HuH-7.5 (cell line): ENCODE data around the gene OGFOD3.
"Not testable (repeated sequence)": the region's sequence is repeated elsewhere in the genome, so short reads cannot be mapped to it uniquely, and the experiment has no call there.

Experiments
- DNase-seq: peaks from one replicate; pipeline ENCODE4 v3.0.0; 2011; ENCODE audit warnings: low spot score

The OGFOD3 gene

DNA sequence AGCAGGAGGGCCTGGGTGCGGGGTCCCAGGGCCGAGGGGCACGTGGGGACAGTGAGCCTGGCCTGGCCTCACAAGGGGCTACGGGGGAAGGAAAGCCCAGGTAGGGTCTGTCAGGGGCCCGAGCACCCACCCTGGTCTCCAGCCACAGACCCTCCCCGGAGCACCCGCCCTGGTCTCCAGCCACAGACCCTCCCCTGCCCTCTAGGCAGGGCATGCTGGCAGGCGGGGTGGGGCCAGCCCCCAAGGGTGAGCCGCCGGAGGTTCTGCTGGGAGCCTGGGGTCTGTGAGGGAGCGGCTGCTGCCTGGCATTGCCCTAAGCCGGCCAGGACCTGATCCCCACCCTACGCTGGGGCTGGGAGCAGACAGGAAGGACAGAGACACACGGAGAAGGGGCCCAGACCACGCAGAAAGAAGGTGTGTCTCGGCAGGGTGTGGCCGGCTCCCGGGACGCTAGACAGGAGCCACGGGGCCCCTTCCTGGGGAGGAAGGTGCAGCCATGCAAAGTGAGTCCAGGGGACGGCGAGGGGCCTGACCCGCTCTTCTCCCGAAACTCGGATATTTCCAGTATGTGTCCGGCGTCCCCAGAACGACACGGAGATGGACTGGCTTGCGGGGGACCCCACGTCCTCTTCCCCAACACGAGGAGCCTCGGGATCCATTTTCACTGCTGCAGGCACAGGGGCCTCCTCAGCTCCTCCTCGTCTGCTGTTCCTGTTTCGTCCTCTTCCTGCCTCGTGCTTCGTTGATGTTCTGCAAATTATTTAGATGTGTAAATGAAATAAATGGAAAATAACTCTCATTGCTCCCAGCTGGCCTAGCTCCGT, 31.3 kb downstream of the OGFOD3 start:
- no peak for DNase-seq

DNA sequence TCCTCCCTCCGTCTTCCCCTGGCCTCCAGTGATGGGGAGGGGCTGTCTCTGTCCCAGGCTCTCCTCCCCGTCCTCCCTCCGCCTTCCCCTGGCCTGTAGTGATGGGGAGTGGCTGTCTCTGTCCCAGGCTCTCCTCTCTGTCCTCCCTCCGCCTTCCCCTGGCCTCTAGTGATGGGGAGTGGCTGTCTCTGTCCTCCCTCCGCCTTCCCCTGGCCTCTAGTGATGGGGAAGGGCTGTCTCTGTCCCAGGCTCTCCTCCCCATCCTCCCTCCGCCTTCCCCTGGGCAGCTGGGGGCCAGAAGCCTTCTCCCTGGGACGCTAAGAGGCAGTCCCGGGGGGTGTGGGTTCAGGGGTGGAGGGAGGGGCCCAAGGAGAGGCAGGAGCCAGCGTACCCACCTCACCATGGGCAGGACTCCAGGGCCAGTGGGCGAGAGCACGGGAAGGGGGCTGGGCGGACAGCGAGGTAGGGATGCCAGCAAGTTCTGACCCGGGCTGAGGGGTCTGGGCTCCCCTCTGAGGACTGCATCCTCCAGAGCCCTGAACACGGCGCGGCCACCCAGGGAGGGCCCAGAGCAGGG, 32.0 kb downstream of the OGFOD3 start:
- no peak for DNase-seq

DNA sequence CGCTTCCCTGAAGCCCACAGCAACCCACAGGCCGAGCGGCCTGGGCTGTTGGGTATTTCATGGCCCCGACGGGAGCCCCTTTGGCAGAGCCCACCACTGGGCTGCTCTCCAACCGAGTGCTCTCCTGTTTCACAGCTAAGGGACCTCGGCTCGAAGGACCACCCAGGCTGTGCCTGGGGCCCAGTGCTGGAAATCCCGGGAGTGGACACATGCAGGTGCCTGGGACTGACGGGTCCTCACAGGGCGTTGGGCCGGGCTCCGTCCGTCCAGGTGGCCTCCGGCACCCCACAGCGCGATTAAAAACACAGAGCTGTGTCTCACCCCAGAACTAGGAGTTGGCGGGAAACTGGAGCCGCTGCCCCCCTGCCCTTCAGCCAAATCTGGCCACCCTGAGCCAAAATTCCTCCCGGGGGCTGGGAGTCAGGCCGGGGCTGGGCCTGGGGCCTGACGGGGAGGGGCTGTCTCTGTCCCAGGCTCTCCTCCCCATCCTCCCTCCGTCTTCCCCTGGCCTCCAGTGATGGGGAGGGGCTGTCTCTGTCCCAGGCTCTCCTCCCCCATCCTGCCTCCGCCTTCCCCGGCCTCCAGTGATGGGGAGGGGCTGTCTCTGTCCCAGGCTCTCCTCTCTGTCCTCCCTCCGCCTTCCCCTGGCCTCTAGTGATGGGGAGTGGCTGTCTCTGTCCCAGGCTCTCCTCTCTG, 32.7 kb downstream of the OGFOD3 start:
- DNase-seq = no peak

DNA sequence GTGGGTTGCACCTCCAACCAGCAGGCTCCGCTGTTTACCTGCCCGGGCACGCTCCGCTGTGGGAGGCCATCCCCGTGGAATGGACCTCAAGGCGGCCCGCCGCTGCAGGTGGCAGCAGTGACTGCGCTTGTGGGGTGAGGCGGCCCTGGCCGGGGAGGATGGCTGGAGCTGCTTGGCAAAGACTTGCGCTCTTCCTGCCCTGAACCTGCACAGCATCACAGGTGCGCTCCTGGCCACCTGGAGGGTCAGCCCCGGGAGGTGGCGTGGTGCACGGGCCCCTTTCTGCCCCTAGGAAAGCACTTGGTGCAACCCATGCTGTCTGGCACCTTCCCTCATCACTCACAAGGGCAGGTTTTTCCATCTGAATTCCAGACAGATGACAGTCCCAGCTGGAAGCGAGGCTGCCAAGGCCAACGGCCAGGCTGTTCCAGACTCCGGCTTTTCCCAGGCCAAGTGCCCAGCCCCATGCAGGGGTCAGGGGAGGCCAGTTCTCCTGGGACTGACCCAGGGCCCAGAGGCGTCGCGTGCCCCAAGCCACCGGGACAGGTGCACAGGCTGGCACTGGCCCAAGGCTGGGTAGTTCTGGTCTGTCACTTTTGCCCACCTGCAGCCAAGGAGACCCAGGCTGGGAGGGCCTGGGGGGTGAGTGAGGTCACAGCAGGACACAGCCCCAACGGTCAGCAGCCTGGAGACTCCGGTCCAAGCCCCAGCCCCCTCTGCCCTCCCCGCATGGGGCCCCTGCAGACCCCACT, 33.5 kb downstream of the OGFOD3 start:
- peak; percentile 58 for DNase-seq

DNA sequence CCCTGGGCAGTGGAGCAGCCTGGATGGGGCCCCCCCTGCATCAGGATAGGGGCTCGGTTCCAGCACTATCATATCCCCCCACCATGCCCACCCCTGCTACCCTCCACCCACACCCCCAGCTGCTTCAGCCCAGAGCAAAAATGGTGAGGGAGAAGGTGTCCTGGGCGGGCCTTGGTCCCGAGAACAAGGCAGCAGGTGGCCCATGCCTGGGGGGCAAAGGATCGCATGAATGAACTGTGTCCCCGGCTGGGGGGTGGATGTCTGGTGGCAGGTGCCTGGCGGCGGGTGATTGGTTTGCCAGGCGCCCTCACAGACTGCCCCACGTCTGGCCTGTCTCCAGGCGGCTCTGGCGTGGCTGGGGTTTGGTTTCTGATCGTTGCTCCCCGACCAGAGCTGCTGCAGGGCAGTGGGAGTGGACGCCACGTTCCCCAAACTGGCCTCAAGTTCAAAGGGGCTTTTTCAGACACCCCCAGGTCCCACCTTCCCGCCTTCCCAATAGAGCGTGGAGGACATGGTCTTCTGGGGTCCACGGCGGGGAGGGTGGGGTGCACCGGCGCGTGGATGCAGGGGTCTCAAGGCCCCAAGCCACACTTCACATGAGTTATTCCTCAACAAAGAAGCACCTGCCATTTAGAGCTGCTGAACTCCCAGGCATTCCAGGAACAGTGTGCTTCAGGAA, 34.2 kb downstream of the OGFOD3 start:
- no peak for DNase-seq

- DNase-seq = no peak
These were observed 35.0 kb downstream of the OGFOD3 start for GRCh38 chr17:82383411-82383810.

GRCh38 chr17:82382933-82383255, 35.5 kb downstream of the OGFOD3 start:
- no peak for DNase-seq

DNA sequence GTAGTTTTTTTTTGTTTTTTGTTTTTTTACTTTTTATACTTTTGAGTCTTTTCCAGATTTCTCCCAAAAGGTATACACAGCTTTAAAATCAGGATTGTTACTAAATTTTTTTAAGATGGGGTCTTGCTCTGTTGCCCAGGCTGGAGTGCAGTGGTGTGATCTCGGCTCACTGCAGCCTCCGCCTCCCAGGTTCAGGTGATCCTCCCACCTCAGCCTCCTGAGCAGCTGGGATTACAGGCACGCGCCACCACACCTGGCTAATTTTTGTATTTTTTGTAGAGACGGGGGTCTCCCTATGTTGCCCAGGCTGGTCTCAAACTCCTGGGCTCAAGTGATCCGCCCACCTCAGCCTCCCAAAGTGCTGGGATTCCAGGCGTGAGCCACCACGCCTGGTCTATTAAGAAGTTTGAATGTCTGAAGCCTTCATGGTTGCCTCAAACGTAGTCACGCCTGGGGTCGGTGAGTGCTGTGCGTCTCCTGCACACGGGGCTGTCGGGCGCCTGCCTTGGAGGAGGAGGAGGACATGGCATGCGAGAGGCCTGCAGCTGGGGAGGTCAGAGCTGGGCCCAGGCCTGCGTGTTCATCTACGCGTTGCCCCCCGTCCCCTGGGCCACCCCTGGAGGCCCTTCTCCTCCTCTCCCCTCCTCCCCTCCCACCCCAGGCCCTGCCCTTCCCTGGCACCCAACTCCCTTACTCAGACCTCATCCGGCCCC, 36.0 kb downstream of the OGFOD3 start:
- DNase-seq = not testable (repeated sequence)

DNA sequence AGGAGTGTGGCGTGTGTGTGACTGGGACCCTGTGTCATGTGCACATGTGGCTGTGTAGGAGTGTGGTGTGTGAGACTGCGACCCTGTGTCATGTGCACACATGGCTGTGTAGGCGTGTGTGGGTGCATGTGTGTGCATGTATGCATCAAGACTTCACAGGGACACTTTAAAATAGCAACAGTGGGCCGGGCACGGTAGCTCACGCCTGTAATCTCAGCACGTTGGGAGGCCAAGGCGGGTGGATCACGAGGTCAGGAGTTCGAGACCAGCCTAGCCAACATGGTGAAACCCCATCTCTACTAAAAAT, 36.7 kb downstream of the OGFOD3 start:
- DNase-seq = not testable (repeated sequence)

GRCh38 chr17:82380860-82381702, 37.3 kb downstream of the OGFOD3 start:
- DNase-seq = no peak

GRCh38 chr17:82378741-82379021, 39.7 kb downstream of the OGFOD3 start:
- DNase-seq = no peak

DNA sequence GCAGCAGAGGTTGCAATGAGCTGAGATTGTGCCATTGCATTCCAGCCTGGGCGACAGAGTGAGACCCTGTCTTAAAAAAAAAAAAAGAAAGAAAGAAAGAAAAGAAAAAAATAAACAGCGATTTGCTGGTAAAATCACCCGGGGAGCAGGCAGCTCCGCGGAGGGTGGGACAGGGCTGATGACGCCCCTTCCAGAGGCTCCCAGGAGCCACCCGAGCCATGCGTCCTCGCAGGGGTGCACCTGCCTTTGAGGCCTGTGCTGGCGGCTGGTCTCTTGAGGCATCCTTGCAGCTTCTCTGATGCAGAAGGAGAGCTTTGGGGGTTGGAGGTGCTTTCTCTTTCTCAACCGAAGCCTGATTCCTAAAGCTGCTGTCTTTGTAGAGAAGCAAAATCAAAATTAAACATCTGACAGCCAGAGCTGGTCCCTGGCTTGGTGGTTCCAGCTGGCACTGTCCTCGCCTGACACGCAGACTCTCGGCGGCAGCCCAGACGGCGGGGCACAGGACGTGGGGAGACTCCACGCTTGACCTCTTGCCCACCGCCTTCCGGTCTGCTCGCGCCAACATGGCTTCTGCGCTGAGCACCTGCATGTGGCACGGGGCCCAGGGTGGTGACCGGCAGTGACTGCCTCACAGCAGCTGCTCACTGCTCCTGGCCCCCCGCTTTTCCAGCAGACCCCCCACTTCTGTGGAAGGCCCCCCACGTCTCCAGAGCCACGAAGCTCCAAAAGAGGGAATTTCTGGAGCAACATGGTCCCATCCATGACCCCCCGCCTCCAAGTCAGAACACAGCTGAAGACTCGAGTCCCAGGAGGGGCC, 40.3 kb downstream of the OGFOD3 start:
- DNase-seq = no peak

- not testable (repeated sequence) for DNase-seq
These were observed 41.1 kb downstream of the OGFOD3 start for GRCh38 chr17:82377294-82377693.

- no peak for DNase-seq
These were observed 42.2 kb downstream of the OGFOD3 start for GRCh38 chr17:82376042-82376730.

DNA sequence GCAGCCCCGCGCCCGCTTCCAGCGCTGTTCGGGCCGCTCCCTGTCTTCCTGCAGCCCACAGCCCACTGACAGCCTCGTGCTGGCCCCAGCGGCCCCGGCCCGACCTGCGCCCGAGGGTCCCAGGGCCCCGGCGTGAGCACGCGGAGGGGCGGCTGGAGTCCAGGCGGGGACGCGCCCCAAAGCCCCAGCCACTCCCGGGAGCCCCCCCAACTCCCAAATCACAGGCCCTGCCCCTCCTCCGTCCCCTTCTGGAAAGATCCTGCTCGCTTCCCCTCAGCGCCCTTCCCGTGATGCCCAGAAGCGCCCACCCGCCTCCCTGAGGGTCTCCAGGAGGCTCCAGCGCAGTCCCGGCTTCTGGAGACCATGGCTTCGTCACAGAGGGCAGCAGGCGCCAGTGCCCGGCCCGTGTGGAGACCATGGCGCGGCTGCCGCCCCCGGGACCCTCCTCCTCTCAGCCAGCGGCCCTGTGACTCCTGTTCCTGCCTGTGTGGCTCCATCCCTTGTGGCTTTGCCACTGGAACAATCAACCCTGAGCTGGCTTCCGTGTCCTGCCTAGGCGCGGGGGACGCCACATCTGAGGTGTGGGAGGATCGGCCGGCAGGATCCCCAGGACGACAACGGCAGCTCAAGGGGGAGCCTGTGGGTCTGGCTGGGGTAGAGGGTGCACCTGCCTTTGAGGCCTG, 42.9 kb downstream of the OGFOD3 start:
- DNase-seq = no peak

- no peak for DNase-seq
These were observed 43.6 kb downstream of the OGFOD3 start for GRCh38 chr17:82374626-82375331.

GRCh38 chr17:82373731-82374625, 44.4 kb downstream of the OGFOD3 start:
- DNase-seq = no peak
